Psoas muscle (tissue), 8 donors: ENCODE results near the gene SNRNP35. TPM values are rescaled to one million over a fixed set of nuclear protein-coding genes. Genes with fewer than 3 reads are reported as not detected.
A peak's percentile ranks its signal among the peaks of the same experiment; 100 is the strongest.

ENCODE experiments used
- ATAC-seq, 4 donors: fragments of 200-7000 bp; cut with Tn5 transposase; one replicate each; pipeline ENCODE4 v1.9.1; 2020; ENCODE audit warnings: moderate library complexity in 3 of 4, mild to moderate bottlenecking in 2 of 4
- DNase-seq, 2 donors: peaks; one replicate each; pipeline ENCODE4 v3.0.0-alpha.2; 2020
- H3K27ac ChIP-seq: fragments of 200-600 bp; one replicate; pipeline ENCODE4 v1.8.0; 2022
- H3K27me3 ChIP-seq, 3 donors: fragments of 200-600 bp in 1 of 3; one replicate each; pipeline versions ENCODE4 v1.6.1 to v1.8.0; 2013 to 2022; ENCODE audit warnings: low read length in 2 of 3, mild to moderate bottlenecking in 2 of 3, moderate library complexity in 1 of 3; ENCODE audit not compliant: insufficient read depth in 3 of 3
- H3K36me3 ChIP-seq, 2 donors: fragments of 200-600 bp in 1 of 2; one replicate each; pipeline versions ENCODE4 v1.6.1 to v1.8.0; 2013 to 2022; ENCODE audit warnings: low read depth in 1 of 2, mild to moderate bottlenecking in 1 of 2, moderate library complexity in 1 of 2; ENCODE audit not compliant: insufficient read depth in 1 of 2
- H3K4me1 ChIP-seq: fragments of 200-600 bp; one replicate; pipeline ENCODE4 v1.8.0; 2022
- H3K4me3 ChIP-seq: fragments of 200-600 bp; one replicate; pipeline ENCODE4 v1.8.0; 2022; ENCODE audit warnings: mild to moderate bottlenecking
- H3K9me3 ChIP-seq: fragments of 200-600 bp; one replicate; pipeline ENCODE4 v1.8.0; 2022
- CTCF ChIP-seq: fragments of 200-600 bp; IDR thresholded peaks from one replicate; pipeline ENCODE4 v1.8.0; 2022; ENCODE audit warnings: antibody characterized with exemption
- WGBS, 3 donors: extraction: QIAGEN DNeasy Blood & Tissue Kit; methylation state at CpG; one replicate each; pipeline versions ENCODE4 v1.1.6 to v1.1.7; 2013; 5-methylcytosine and 5-hydroxymethylcytosine counted together
- intact Hi-C, 2 donors: fragments of 100-400 bp; cut with DNase I; formaldehyde crosslinking; loops; one replicate each; pipeline versions ENCODE4 v1.11.0 to v1.14.2; 2022
- polyA plus RNA-seq, 3 donors: library from polyadenylated mRNA; stranded (reverse); fragments of 200-250 nt; gene quantifications; one replicate each; pipeline ENCODE4 v1.2.3, GENCODE V29; 2013
- total RNA-seq, 4 donors: library from RNA; stranded (reverse); fragmentation: NEBNext Ultra II Directional in 2 of 4; extraction: Animal tissue kit (Norgen Biotek cat#: 25700) in 2 of 4; gene quantifications; one replicate each; pipeline versions ENCODE4 v1.2.1 to v1.2.4, GENCODE V29; 2021 to 2023
- donor health status: healthy with polysubstance abuse.
- donor health status: DM: no; HTN: no; CAD: no; lungs with moderate emphysema.
- donor health status: Bipolar disorder and iron deficiency.
- donor health status: healthy.
- donor health status: DM: yes; HTN: yes; CAD: no.
- donor health status: DM: no; HTN: no; CAD: no.
- donor health status: DM: no; HTN: no; CAD: no.
- donor health status: DM: yes; HTN: yes; CAD: no.

SNRNP35 gene
- total and polyA plus RNA-seq, 7 donors, result 19.8 to 44.0 (median 31.7) TPM

GRCh38 chr12:123516216-123516780 lies 58.4 kb downstream of the SNRNP35 start:
- H3K4me1 ChIP-seq, result peaks cover 17% of the 10 kb centered on the region
- intact Hi-C loops, result loop anchor here in 1 of 2 donors (5.0 kb wide), 1 partner anchor 39 kb away; no protein-coding TSS in a partner anchor
- 74 to 84% (median 78%) methylated on average over 11 of the region's 11 CpGs for WGBS, 3 donors
- H3K36me3 ChIP-seq, result peaks cover 0 to 50% of the 10 kb centered on the region in 2 donors
- H3K4me3 ChIP-seq, result no peak overlapping the region
- peak overlapping the region; percentile 21 for H3K27ac ChIP-seq
- TF ChIP-seq CTCF, result no peak
- H3K27me3 ChIP-seq, result no peaks in the 10 kb centered on the region
- DNase-seq (no peak), ATAC-seq (no peak)
- H3K9me3 ChIP-seq, result no peaks in the 10 kb centered on the region

Other genes starting within 250 kb of the SNRNP35 start
- 10 to 100 TPM in 3 of 4 donors, 1 to 10 TPM in 1; 8.7 to 14.4 (median 12.7) TPM for gene MPHOSPH9, start 225.0 kb upstream of the SNRNP35 start, total RNA-seq
- 1 to 10 TPM; 3.2 to 5.8 (median 3.2) TPM for gene MPHOSPH9, start 225.0 kb upstream of the SNRNP35 start, polyA plus RNA-seq
- gene MTRFR, start 224.7 kb upstream of the SNRNP35 start, total RNA-seq, result 1 to 10 TPM; 7.3 to 9.9 (median 8.6) TPM
- gene MTRFR, start 224.7 kb upstream of the SNRNP35 start, polyA plus RNA-seq, result 10 to 100 TPM in 1 of 3 donors, 1 to 10 TPM in 2; 6.4 to 10.9 (median 7.1) TPM
- gene CDK2AP1, start 186.3 kb upstream of the SNRNP35 start, total RNA-seq, result 10 to 100 TPM; 47.6 to 63.9 (median 55.1) TPM
- 100 to 1,000 TPM in 1 of 3 donors, 10 to 100 TPM in 2; 31.8 to 143 (median 67.3) TPM for gene CDK2AP1, start 186.3 kb upstream of the SNRNP35 start, polyA plus RNA-seq
- 10 to 100 TPM; 29.3 to 37.5 (median 31.2) TPM for gene SBNO1, start 93.3 kb upstream of the SNRNP35 start, total RNA-seq
- gene SBNO1, start 93.3 kb upstream of the SNRNP35 start, polyA plus RNA-seq, result 10 to 100 TPM in 2 of 3 donors, 1 to 10 TPM in 1; 6.8 to 49.6 (median 15.0) TPM
- gene KMT5A, start 74.0 kb upstream of the SNRNP35 start, total RNA-seq, result 10 to 100 TPM; 15.6 to 29.0 (median 22.0) TPM
- 10 to 100 TPM; 10.0 to 29.0 (median 17.9) TPM for gene KMT5A, start 74.0 kb upstream of the SNRNP35 start, polyA plus RNA-seq
- gene RILPL2, start 21.5 kb upstream of the SNRNP35 start, total RNA-seq, result 1 to 10 TPM in 3 of 4 donors, under 1 TPM in 1; 0.69 to 1.2 (median 1.1) TPM
- 1 to 10 TPM; 1.1 to 1.6 (median 1.2) TPM for gene RILPL2, start 21.5 kb upstream of the SNRNP35 start, polyA plus RNA-seq
- 10 to 100 TPM; 43.7 to 73.7 (median 59.0) TPM for gene RILPL1, start 75.6 kb downstream of the SNRNP35 start, total RNA-seq
- 10 to 100 TPM; 34.8 to 64.7 (median 46.7) TPM for gene RILPL1, start 75.6 kb downstream of the SNRNP35 start, polyA plus RNA-seq
- 100 to 1,000 TPM; 100 to 221 (median 145) TPM for gene TMED2, start 126.4 kb downstream of the SNRNP35 start, total RNA-seq
- gene TMED2, start 126.4 kb downstream of the SNRNP35 start, polyA plus RNA-seq, result 100 to 1,000 TPM; 118 to 267 (median 238) TPM
- gene DDX55, start 144.0 kb downstream of the SNRNP35 start, total RNA-seq, result 1 to 10 TPM; 5.1 to 8.0 (median 6.1) TPM
- 10 to 100 TPM in 1 of 3 donors, 1 to 10 TPM in 2; 4.2 to 10.5 (median 7.8) TPM for gene DDX55, start 144.0 kb downstream of the SNRNP35 start, polyA plus RNA-seq
- gene EIF2B1, start 175.5 kb downstream of the SNRNP35 start, total RNA-seq, result 10 to 100 TPM; 37.3 to 42.7 (median 40.1) TPM
- 10 to 100 TPM; 27.4 to 48.2 (median 38.4) TPM for gene EIF2B1, start 175.5 kb downstream of the SNRNP35 start, polyA plus RNA-seq
- 10 to 100 TPM; 10.7 to 18.5 (median 16.9) TPM for gene GTF2H3, start 175.7 kb downstream of the SNRNP35 start, total RNA-seq
- 10 to 100 TPM in 2 of 3 donors, 1 to 10 TPM in 1; 5.2 to 24.2 (median 12.3) TPM for gene GTF2H3, start 175.7 kb downstream of the SNRNP35 start, polyA plus RNA-seq
- 1 to 10 TPM; 1.4 to 2.4 (median 1.7) TPM for gene TCTN2, start 213.0 kb downstream of the SNRNP35 start, total RNA-seq
- gene TCTN2, start 213.0 kb downstream of the SNRNP35 start, polyA plus RNA-seq, result 1 to 10 TPM; 1.1 to 8.1 (median 2.8) TPM